PC-9 (cell line): ENCODE measurements around the gene KCNJ15. TPM values are rescaled to one million over a fixed set of nuclear protein-coding genes. Genes with fewer than 3 reads are reported as not detected.

Source experiments
- BruUV-seq: library from RNA; stranded (reverse); fragments of 400-500 nt; replicated peaks from 2 replicates; lab custom pipeline; 2021; lab: Mats Ljungman, UMichigan
- CTCF ChIA-PET: fragments of 300-600 bp; sonication (Branson Sonifier 250); formaldehyde crosslinking; loops from one replicate; lab custom pipeline; 2022; ENCODE audit warnings: antibody characterized with exemption; lab: Charles Lee
- POLR2A ChIA-PET: fragments of 300-600 bp; sonication (Branson Sonifier 250); formaldehyde crosslinking; loops from one replicate; lab custom pipeline; 2022; ENCODE audit warnings: antibody characterized with exemption; ENCODE audit not compliant: unreplicated experiment; lab: Charles Lee
- DNase-seq, 2 experiments: peaks; one replicate each; pipeline versions ENCODE4 v3.0.0 to v3.0.0-alpha.2; 2015 to 2022; ENCODE audit warnings: mixed read lengths in 1 of 2
- H2AFZ ChIP-seq: fragments of 200-600 bp; sonication (generic); 2 replicates; pipeline ENCODE4 v1.8.1; 2017; ENCODE audit warnings: antibody characterized with exemption
- H3F3A ChIP-seq: fragments of 200-600 bp; sonication (generic); 2 replicates; pipeline ENCODE4 v1.8.1; 2017; ENCODE audit warnings: antibody characterized with exemption, mild to moderate bottlenecking, low read depth; ENCODE audit not compliant: insufficient read depth
- H3K27ac ChIP-seq: fragments of 200-600 bp; sonication (generic); 2 replicates; pipeline ENCODE4 v1.6.1; 2016; ENCODE audit warnings: mixed run types
- H3K27me3 ChIP-seq: fragments of 200-600 bp; sonication (generic); 2 replicates; pipeline ENCODE4 v1.6.1; 2016; ENCODE audit warnings: low read depth, mixed run types; ENCODE audit not compliant: insufficient read depth
- H3K36me3 ChIP-seq: fragments of 200-600 bp; sonication (generic); 2 replicates; pipeline ENCODE4 v1.6.1; 2016; ENCODE audit warnings: low read depth, mixed run types
- H3K4me1 ChIP-seq: fragments of 200-600 bp; sonication (generic); replicated peaks from 2 replicates; pipeline ENCODE4 v1.6.1; 2016; ENCODE audit warnings: mixed run types; ENCODE audit not compliant: insufficient read depth
- H3K4me2 ChIP-seq: fragments of 200-600 bp; sonication (generic); 2 replicates; pipeline ENCODE4 v1.6.1; 2017; ENCODE audit warnings: mixed run types
- H3K4me3 ChIP-seq: fragments of 200-600 bp; sonication (generic); 2 replicates; pipeline ENCODE4 v1.6.1; 2016; ENCODE audit warnings: mixed run types
- H3K79me2 ChIP-seq: fragments of 200-600 bp; sonication (generic); 2 replicates; pipeline ENCODE4 v1.6.1; 2017; ENCODE audit warnings: low read depth, mixed run types
- H3K9me2 ChIP-seq: fragments of 200-600 bp; sonication (generic); 2 replicates; pipeline ENCODE4 v1.8.1; 2017; ENCODE audit warnings: mild to moderate bottlenecking; ENCODE audit not compliant: insufficient read depth
- H3K9me3 ChIP-seq: fragments of 200-600 bp; sonication (generic); 2 replicates; pipeline ENCODE4 v1.8.1; 2016; ENCODE audit warnings: low read depth; ENCODE audit not compliant: insufficient read depth
- H4K20me1 ChIP-seq: fragments of 200-600 bp; sonication (generic); 2 replicates; pipeline ENCODE4 v1.8.1; 2017; ENCODE audit not compliant: insufficient read depth
- EZH2 ChIP-seq: fragments of 200-600 bp; sonication (generic); IDR thresholded peaks from 2 replicates; pipeline ENCODE4 v1.8.0; 2017; ENCODE audit warnings: antibody characterized with exemption, low read depth
- intact Hi-C: fragments of 100-400 bp; cut with micrococcal nuclease; formaldehyde crosslinking; loops from one replicate; pipeline ENCODE4 v1.10.0; 2022; ENCODE audit not compliant: unreplicated experiment
- total RNA-seq: library from RNA; stranded (reverse); gene quantifications from 2 replicates; pipeline ENCODE4 v1.2.3, GENCODE V29; 2021
- TF ChIP-seq, protein P1 (sequence below): fragments of 200-600 bp; sonication (generic); conservative IDR thresholded peaks from 2 replicates; pipeline ENCODE4 v1.6.1; 2017; ENCODE audit warnings: mixed run types, antibody characterized with exemption, mild to moderate bottlenecking, moderate library complexity

Gene KCNJ15
- total RNA-seq, 1 experiment from 2014 or later, result not detected

DNA sequence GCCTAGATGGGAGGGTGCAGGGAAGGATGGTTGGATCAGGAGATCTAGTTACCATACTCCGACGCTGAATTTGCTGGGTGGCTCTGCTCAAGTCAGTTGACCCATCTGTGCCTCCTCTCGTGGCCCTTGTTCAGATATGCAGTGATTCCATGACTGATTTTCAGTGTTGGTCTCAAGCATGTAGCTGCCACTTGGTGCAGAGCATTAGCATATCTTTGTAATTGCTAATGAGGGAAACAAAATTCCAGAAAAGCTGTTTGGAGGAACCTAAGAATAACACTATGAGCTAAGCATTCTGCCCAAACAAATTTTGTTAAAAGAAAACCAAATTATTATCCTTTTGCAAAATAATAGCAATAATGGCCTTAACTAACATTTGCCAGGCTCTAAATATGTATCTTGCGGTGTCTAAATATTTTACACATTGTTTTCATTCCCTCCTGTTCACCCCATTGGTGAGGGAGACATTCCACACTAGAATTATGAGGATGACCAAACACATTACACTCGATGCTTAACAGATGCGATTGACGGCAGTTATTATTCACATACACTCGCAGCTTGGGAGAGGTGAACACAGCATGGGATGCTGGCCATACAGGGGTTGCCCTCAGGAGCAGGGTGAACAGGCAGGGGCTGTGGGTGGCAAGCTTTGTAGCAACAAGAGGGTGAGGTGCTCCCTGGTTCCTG, 69.1 kb downstream of the KCNJ15 start:
- intact Hi-C loops, result no loop called here
- Histone ChIP-seq H3K9me2 (no peaks in the 10 kb centered on the region), H3K4me1 (no peaks in the 10 kb centered on the region), H3K9me3 (no peaks in the 10 kb centered on the region), H3K27ac (no peak overlapping the region), H3K79me2 (no peaks in the 10 kb centered on the region), H3F3A (no peaks in the 10 kb centered on the region), H3K4me2 (no peak overlapping the region), H3K4me3 (no peak overlapping the region), H4K20me1 (no peaks in the 10 kb centered on the region), H3K36me3 (no peaks in the 10 kb centered on the region), H3K27me3 (no peaks in the 10 kb centered on the region), H2AFZ (no peak overlapping the region)
- CTCF ChIA-PET, result no interaction called here
- POLR2A ChIA-PET, result no interaction called here
- TF ChIP-seq, protein P1, sequence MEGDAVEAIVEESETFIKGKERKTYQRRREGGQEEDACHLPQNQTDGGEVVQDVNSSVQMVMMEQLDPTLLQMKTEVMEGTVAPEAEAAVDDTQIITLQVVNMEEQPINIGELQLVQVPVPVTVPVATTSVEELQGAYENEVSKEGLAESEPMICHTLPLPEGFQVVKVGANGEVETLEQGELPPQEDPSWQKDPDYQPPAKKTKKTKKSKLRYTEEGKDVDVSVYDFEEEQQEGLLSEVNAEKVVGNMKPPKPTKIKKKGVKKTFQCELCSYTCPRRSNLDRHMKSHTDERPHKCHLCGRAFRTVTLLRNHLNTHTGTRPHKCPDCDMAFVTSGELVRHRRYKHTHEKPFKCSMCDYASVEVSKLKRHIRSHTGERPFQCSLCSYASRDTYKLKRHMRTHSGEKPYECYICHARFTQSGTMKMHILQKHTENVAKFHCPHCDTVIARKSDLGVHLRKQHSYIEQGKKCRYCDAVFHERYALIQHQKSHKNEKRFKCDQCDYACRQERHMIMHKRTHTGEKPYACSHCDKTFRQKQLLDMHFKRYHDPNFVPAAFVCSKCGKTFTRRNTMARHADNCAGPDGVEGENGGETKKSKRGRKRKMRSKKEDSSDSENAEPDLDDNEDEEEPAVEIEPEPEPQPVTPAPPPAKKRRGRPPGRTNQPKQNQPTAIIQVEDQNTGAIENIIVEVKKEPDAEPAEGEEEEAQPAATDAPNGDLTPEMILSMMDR, result no peak
- no peak for TF ChIP-seq EZH2
- no TSS peak for BruUV-seq
- no peak for DNase-seq

DNA sequence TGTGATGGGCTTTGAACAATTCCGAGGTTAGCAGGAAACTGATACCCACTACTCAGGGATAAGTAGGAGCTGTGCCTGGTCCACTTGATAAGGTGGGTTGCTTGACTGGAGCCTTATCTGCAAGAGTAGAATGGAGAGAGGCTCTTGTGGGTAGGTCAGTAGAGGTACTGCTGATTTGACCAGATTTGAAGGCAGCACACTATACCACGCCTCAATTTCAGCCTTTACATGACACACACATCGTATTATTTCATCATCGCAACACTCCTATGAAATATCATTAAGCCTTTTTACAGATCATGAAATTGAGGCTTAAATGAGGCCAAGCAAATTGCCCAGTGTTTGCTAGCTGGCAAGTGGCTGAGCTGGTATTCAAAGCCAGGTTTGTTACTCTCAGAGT, 69.6 kb downstream of the KCNJ15 start:
- H3K4me3 ChIP-seq, result no peak overlapping the region
- H3F3A ChIP-seq, result no peaks in the 10 kb centered on the region
- H2AFZ ChIP-seq, result no peak overlapping the region
- no peaks in the 10 kb centered on the region for H3K9me2 ChIP-seq
- H3K79me2 ChIP-seq, result no peaks in the 10 kb centered on the region
- TF ChIP-seq, protein P1, result no peak
- TF ChIP-seq EZH2, result no peak
- intact Hi-C loops, result no loop called here
- H3K27ac ChIP-seq, result no peak overlapping the region
- no peaks in the 10 kb centered on the region for H3K4me1 ChIP-seq
- H3K27me3 ChIP-seq, result no peaks in the 10 kb centered on the region
- ChIA-PET POLR2A (no interaction called here), CTCF (no interaction called here)
- no peak for DNase-seq
- BruUV-seq, result no TSS peak
- H3K4me2 ChIP-seq, result no peak overlapping the region
- H4K20me1 ChIP-seq, result no peaks in the 10 kb centered on the region
- no peaks in the 10 kb centered on the region for H3K9me3 ChIP-seq
- H3K36me3 ChIP-seq, result no peaks in the 10 kb centered on the region

DNA sequence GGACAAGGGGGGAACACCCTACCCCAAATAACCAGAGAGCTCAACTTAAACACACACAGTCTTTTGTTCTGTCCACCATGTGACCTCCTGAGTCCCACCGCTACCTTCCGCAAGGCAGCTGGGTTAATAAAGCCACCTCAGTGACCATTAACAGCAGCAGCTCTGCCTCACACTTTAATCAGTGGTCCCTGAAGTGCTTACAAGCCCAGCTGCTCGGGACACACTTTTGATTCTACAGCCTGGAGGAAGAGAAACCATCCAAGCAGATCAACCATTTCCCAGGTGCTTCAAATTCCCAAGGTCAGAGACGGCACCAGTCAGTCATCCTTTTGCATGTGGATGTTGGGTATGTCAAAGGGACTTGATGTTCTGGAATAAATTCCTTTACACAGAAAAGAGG, 70.1 kb downstream of the KCNJ15 start:
- Histone ChIP-seq H3K27me3 (no peaks in the 10 kb centered on the region), H4K20me1 (no peaks in the 10 kb centered on the region), H3K9me2 (no peaks in the 10 kb centered on the region), H3K27ac (no peak overlapping the region), H3K4me1 (no peaks in the 10 kb centered on the region), H2AFZ (no peak overlapping the region), H3K4me2 (no peak overlapping the region), H3K9me3 (no peaks in the 10 kb centered on the region), H3K4me3 (no peak overlapping the region), H3F3A (no peaks in the 10 kb centered on the region), H3K79me2 (no peaks in the 10 kb centered on the region), H3K36me3 (no peaks in the 10 kb centered on the region)
- no peak for DNase-seq
- CTCF ChIA-PET, result no interaction called here
- intact Hi-C loops, result no loop called here
- TF ChIP-seq, protein P1, result no peak
- no peak for TF ChIP-seq EZH2
- BruUV-seq, result no TSS peak
- POLR2A ChIA-PET, result no interaction called here
